OCI-LY1 (cell line): Measurements from ENCODE around the gene RAD51D.

Experiments used
- EZH2 ChIP-seq: fragments of 200-600 bp; sonication (generic), shearing (Covaris generic); IDR thresholded peaks from 2 replicates; pipeline ENCODE4 v1.8.0; 2017; ENCODE audit warnings: borderline replicate concordance, mixed run types, mild to moderate bottlenecking, antibody characterized with exemption, low read length, moderate library complexity, mixed read lengths
- TF ChIP-seq, protein P1 (sequence below): fragments of 200-600 bp; sonication (generic), shearing (Covaris generic); IDR thresholded peaks from 2 replicates; pipeline ENCODE4 v1.5.1; 2017; ENCODE audit warnings: mild to moderate bottlenecking, antibody characterized with exemption, low read length, moderate library complexity, mixed read lengths

DNA sequence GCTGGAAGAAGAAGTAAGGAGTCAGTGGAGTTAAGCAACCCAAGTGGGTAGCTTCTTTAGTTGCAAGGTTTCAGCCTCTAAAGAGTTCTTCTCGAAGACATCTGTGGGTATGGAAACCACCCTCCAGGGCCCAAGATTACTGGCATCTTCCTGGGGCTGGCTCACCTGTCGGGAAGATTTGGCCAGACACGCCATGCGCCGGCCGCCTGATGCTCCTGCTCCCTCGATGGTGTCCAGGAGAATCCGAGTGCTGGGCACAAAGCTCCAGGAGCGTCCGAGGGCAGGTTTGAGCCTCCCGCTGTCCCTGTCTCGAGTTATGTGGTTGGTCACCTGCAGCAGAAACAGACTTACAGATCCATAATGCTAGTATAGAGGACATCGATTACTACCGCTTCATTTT, 18.6 kb downstream of the RAD51D start:
- TF ChIP-seq, protein P1, sequence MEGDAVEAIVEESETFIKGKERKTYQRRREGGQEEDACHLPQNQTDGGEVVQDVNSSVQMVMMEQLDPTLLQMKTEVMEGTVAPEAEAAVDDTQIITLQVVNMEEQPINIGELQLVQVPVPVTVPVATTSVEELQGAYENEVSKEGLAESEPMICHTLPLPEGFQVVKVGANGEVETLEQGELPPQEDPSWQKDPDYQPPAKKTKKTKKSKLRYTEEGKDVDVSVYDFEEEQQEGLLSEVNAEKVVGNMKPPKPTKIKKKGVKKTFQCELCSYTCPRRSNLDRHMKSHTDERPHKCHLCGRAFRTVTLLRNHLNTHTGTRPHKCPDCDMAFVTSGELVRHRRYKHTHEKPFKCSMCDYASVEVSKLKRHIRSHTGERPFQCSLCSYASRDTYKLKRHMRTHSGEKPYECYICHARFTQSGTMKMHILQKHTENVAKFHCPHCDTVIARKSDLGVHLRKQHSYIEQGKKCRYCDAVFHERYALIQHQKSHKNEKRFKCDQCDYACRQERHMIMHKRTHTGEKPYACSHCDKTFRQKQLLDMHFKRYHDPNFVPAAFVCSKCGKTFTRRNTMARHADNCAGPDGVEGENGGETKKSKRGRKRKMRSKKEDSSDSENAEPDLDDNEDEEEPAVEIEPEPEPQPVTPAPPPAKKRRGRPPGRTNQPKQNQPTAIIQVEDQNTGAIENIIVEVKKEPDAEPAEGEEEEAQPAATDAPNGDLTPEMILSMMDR: no peak
- no peak for TF ChIP-seq EZH2
